ENCODE results near the gene C17orf67.

C17orf67 gene

GRCh38 chr17:56832446-56832845 lies 1.3 kb downstream of the C17orf67 start:
- DNase-seq: peak in 1 of 2 donors; percentile 11

- no peak for DNase-seq
These were observed 2.2 kb downstream of the C17orf67 start for GRCh38 chr17:56831369-56832095.

GRCh38 chr17:56830726-56831368 lies 2.9 kb downstream of the C17orf67 start:
- DNase-seq: no peak

GRCh38 chr17:56826611-56827414 lies 6.9 kb downstream of the C17orf67 start:
- no peak for DNase-seq

GRCh38 chr17:56824503-56824902 lies 9.2 kb downstream of the C17orf67 start:
- no peak for DNase-seq

- DNase-seq: no peak
These were observed 9.9 kb downstream of the C17orf67 start for GRCh38 chr17:56823848-56824247.

GRCh38 chr17:56822725-56823124 lies 11.0 kb downstream of the C17orf67 start:
- no peak for DNase-seq

- no peak for DNase-seq
These were observed 11.7 kb downstream of the C17orf67 start for GRCh38 chr17:56821847-56822534.

GRCh38 chr17:56820207-56820606 lies 13.5 kb downstream of the C17orf67 start:
- DNase-seq: no peak

GRCh38 chr17:56819431-56820145 lies 14.1 kb downstream of the C17orf67 start:
- DNase-seq: peak; percentile 38 to 95

- DNase-seq: no peak
These were observed 14.7 kb downstream of the C17orf67 start for GRCh38 chr17:56819030-56819429.

- no peak for DNase-seq
These were observed 16.7 kb downstream of the C17orf67 start for GRCh38 chr17:56817066-56817465.

- no peak for DNase-seq
These were observed 18.0 kb downstream of the C17orf67 start for GRCh38 chr17:56815711-56816110.

- DNase-seq: no peak
These were observed 20.8 kb downstream of the C17orf67 start for GRCh38 chr17:56812901-56813388.

- no peak for DNase-seq
These were observed 22.6 kb downstream of the C17orf67 start for GRCh38 chr17:56810891-56811775.

- DNase-seq: no peak
These were observed 23.4 kb downstream of the C17orf67 start for GRCh38 chr17:56810343-56810742.

- no peak for DNase-seq
These were observed 23.9 kb downstream of the C17orf67 start for GRCh38 chr17:56809820-56810179.

- DNase-seq: no peak
These were observed 24.5 kb downstream of the C17orf67 start for GRCh38 chr17:56809106-56809819.

- no peak for DNase-seq
These were observed 25.2 kb downstream of the C17orf67 start for GRCh38 chr17:56808503-56808902.

GRCh38 chr17:56807723-56808122 lies 26.0 kb downstream of the C17orf67 start:
- DNase-seq: no peak

GRCh38 chr17:56806949-56807348 lies 26.8 kb downstream of the C17orf67 start:
- DNase-seq: no peak
